ENCODE data around the gene PCBD1. TPM values are rescaled to one million over a fixed set of nuclear protein-coding genes. Genes with fewer than 3 reads are reported as not detected.

The PCBD1 gene
- total RNA-seq, 4 donors from 2014 or later, result 31.0 to 57.8 (median 52.4) TPM

GRCh38 chr10:70850097-70850496 lies 38.3 kb downstream of the PCBD1 start:
- in situ Hi-C loops (cut with MboI; ENCODE audit: low sequenced_read_pairs in 4 of 4), result no loop called here
- no peak for TF ChIP-seq CTCF (IDR thresholded peaks at IDR 0.05 in 4 of 5, conservative IDR thresholded peaks at IDR 0.05 in 1 of 5)
- TF ChIP-seq POLR2A (IDR thresholded peaks at IDR 0.05), result no peak
- ATAC-seq, result no peak

DNA sequence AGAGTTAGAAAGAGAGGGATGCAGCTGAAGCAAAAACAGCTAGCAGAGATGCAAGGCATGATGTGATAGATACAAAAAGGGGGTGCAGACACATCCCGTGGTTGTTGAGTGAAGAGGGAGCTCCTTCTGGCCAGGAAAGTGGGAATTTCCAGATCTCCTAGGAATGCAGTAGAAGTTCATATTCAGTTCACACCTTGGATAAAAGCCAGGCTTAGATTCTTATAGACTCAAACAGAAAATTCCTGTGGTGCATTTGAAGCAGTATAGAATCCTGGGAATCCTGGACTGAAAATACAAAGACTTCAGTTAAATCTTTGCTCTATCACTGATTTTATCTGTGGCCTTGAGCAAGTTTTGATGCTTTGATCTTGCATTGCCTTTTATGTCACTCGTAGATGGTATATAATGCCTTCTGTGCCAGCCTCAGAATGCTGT lies 38.8 kb downstream of the PCBD1 start:
- Histone ChIP-seq H3K27ac (no peak overlapping the region), H3K36me3 (peaks cover 0 to 6% of the 10 kb centered on the region in 2 donors), H3K4me1 (peaks cover 9% of the 10 kb centered on the region in 2 donors), H3K4me3 (no peak overlapping the region), H3K9me3 (no peaks in the 10 kb centered on the region), H3K27me3 (no peaks in the 10 kb centered on the region)
- no peak for TF ChIP-seq CTCF (IDR thresholded peaks at IDR 0.05 in 4 of 5, conservative IDR thresholded peaks at IDR 0.05 in 1 of 5)
- TF ChIP-seq POLR2A (IDR thresholded peaks at IDR 0.05), result no peak
- ATAC-seq, result no peak
- DNase-seq, result no peak
- in situ Hi-C loops (cut with MboI; ENCODE audit: low sequenced_read_pairs in 4 of 4) (no loop called here), intact Hi-C loops (cut with DNase I; ENCODE audit: low total_unique reads) (no loop called here)

More at GRCh38 chr10:70850097-70850496, 38.3 kb downstream of the PCBD1 start:
- Histone ChIP-seq H3K9me3 (no peaks in the 10 kb centered on the region), H3K4me3 (no peak overlapping the region), H3K36me3 (peaks cover 0 to 11% of the 10 kb centered on the region in 2 donors), H3K27me3 (no peaks in the 10 kb centered on the region), H3K27ac (no peak overlapping the region), H3K4me1 (peaks cover 9% of the 10 kb centered on the region in 2 donors)
- DNase-seq, result no peak
- intact Hi-C loops (cut with DNase I; ENCODE audit: low total_unique reads), result no loop called here

DNA sequence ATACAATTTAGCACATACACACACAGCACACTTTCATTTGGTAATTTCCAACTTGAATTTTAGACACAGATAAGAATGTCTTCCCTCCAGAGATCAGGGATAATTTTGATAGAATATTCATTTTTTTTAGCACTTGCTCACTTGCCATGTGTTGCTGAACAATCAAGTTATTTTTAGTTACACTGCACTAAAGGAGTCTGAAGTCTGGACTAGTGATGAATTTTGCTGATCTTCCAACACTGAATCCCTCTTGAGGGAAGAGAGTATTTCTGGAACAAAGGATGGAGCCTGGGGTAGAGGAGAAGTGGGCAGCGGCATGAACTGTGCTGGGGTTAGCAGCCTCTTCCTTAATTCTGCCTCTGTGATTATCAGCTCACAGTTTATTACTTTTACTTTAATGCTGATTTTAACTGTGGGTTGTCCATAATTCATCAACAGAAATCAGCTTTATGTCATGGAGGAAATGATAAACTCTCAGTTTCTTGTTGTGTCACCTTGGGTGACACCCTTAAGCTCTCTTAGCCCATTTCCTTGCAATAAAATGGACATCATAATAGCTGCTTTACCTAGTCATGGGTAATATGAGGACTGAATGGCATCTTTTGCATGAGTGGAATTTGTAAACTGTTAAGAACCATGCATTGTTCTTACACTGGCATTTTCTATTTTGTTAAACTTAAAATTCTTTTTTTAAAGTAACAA lies 40.6 kb downstream of the PCBD1 start:
- Histone ChIP-seq H3K27ac (no peak overlapping the region), H3K36me3 (no peaks in the 10 kb centered on the region), H3K4me3 (no peak overlapping the region), H3K27me3 (no peaks in the 10 kb centered on the region), H3K4me1 (peaks cover 9% of the 10 kb centered on the region in 2 donors), H3K9me3 (no peaks in the 10 kb centered on the region)
- ATAC-seq (no peak), DNase-seq (no peak)
- intact Hi-C loops (cut with DNase I; ENCODE audit: low total_unique reads), result no loop called here
- in situ Hi-C loops (cut with MboI; ENCODE audit: low sequenced_read_pairs in 4 of 4), result no loop called here
- TF ChIP-seq CTCF (IDR thresholded peaks at IDR 0.05 in 4 of 5, conservative IDR thresholded peaks at IDR 0.05 in 1 of 5) (no peak), POLR2A (IDR thresholded peaks at IDR 0.05) (no peak)

- Histone ChIP-seq H3K27me3 (no peaks in the 10 kb centered on the region), H3K36me3 (no peaks in the 10 kb centered on the region), H3K9me3 (no peaks in the 10 kb centered on the region), H3K27ac (no peak overlapping the region), H3K4me1 (peaks cover 9% of the 10 kb centered on the region in 2 donors), H3K4me3 (no peak overlapping the region)
- intact Hi-C loops (cut with DNase I; ENCODE audit: low total_unique reads) (no loop called here), in situ Hi-C loops (cut with MboI; ENCODE audit: low sequenced_read_pairs in 4 of 4) (no loop called here)
- ATAC-seq, result no peak
- DNase-seq, result no peak
- TF ChIP-seq CTCF (IDR thresholded peaks at IDR 0.05 in 4 of 5, conservative IDR thresholded peaks at IDR 0.05 in 1 of 5), result no peak
- TF ChIP-seq POLR2A (IDR thresholded peaks at IDR 0.05), result no peak
Observed at GRCh38 chr10:70846795-70847194, 41.6 kb downstream of the PCBD1 start.

Measured in gastrocnemius medialis (tissue), 4 donors.